ENCODE results near the gene RNF146.
"Not testable (repeated sequence)": the region's sequence is repeated elsewhere in the genome, so short reads cannot be mapped to it uniquely, and the experiment has no call there.

The RNF146 gene

DNA sequence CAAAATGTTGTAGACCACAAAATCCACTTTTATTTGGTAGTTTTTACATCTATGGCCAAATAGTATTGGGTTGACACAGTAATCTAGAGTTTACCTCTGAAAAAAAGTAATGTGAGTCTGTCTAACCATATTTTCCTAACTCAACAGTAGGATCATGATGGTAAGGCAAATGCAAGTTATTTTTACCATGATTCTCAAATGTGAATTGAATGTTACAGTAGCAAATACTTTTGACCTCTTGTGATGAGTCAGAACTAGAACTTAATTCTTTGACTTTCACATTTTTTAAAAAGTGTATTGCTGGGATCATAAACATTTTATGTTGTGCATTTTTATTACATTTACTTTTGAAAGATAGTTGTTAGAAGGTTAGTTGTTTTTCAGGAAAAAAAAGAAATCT lies 22.0 kb downstream of the RNF146 start:
- DNase-seq = no peak

DNA sequence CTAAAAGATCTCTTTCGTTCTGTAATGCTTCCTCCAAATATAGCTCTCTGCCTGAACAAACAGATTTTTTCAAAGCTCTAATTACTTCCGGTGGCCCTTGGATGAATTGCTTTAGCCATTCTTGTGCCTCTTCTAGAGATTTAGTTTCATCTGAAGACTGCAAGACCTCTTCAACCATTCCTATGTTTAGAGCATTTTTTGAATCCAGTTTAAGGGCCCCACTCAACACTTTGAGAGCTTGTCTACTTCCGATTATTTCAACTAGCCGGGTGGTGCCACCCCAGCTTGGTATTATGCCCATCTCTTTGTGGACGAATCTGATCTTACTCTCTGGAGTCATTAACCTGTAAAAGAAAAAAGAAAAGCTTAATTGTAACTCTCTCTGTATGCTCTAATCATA lies 23.3 kb downstream of the RNF146 start:
- DNase-seq = peak; percentile 73

DNA sequence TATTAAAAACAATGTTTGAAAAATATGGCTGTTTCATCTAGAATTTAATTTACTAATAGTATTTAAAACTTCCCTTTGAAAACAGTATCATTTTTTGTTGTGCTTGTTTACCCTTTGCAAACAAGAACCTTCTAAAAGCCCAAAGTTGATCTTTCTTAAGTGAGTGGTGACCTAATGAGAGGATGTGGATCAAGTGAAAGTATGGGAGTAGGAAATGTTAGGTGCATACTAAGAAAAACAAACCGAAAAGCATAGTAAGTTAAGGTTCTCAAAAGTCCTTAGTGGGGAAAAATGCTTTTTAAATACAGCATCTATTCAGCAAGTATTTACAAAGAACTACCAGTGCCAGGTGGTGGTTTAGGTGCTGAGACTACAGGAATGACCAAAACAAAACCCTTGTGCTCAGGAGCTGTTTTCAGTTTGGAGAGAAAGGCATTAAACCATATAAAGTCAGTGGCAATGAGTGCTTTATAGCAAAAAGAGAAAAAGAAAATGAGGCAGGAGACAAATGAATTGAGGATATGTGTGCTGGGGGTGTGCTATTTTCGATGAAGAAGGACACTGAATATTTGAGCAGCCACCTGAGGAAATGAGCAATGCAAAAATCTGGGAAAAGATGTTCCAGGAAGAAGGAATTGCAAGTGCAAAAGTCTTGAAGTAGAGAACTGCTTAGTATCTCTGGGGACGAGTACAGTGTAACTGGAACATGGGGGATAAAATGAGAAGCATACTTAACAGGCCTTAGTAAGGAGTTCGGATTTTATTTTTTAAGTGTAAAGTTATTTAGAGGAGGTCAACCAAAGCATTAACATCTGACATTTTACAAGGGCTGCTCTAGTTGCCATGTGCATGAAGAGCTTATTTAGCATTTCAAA lies 24.0 kb downstream of the RNF146 start:
- peak; percentile 19 for DNase-seq

DNA sequence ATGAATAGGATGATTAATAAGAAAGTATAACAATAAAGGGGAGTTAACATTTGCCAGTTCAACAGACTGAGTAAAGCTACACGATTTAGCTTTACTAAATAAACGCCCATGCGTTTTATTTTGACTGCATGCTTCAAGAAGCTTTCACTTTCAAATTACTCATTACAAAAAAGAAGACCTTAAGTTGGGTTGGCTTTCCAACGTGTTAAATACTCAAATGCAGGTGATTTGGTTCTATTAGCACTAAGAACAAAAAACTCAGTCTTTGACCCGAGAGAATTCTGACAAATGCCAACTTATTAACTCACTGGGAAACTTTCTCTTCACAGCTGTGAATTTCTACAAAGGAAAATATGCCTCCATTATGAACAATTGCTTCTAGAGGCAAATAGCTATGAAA lies 24.8 kb downstream of the RNF146 start:
- no peak for DNase-seq

DNA sequence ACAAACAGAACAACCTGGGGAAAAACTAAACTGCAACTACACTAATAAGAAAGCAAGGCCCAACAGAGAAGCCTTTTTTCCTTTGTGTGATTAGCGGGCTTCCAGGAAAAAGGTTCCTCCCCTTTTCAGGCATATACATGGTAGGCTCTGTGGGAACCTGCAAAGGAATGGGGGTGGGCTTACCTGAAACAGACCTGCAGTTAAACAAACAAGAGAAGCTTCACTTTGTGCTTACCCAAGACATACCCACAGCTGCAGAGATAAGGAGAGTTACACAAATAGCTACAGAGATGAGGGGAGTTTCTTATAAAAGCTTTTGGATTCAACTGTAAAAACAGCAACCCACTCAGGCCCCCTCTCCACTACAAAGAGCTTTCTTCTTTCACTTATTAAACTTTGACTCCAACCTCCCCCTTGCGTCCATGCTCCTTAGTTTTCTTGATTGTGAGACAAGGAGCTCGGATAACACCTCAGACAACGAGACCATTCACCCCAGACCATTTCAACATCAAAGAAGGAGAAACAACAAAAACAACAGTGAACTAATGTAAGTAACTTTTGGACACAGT lies 30.9 kb downstream of the RNF146 start:
- DNase-seq = no peak

DNA sequence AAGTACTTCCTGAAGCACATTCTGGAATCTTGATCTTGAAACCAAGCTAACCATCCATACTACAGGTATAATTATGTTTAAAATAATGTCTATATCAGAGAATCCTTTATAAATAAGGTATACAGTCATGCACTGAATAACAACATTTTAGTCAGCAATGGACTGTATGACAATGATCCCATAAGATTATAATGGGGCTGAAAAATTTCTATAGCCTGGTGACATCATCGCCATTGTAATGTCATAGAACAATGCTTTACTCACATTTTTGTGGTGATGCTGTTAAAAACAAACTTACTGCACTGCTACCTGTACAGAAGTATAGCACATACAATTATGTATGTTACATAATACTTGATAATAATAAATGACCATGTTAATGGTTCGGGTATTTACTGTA lies 31.8 kb downstream of the RNF146 start:
- DNase-seq = no peak

DNA sequence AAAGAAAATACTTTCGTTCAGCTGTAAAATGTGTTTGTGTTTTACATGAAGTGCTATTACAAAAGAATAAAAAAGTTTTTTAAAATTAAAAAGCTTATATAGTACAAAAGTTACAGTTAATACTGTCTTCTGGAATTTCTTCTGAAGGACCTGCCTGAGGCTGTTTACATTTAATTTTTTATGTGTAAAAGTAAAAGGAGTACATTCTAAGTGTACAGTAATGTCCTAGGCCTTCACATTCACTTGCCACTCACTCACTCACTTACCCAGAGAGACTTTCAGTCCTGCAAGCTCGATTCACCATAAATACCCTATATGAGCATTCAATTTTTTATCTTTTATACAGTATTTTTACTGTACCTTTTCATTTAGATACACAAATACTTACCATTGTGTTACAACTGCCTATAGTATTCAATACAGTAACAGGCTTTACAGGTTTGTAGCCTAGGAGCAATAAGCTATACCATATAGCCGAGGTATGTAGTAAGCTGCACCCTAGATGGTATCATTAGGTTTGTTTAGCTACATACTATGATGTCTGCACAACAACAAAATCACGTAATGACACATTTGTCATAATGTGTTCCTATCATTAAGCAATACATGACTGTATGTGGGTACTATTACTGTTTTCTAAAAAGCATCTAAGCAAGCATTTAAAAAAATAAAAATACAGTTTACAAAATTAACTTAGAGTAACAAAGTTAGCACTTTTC lies 33.0 kb downstream of the RNF146 start:
- no peak for DNase-seq

DNA sequence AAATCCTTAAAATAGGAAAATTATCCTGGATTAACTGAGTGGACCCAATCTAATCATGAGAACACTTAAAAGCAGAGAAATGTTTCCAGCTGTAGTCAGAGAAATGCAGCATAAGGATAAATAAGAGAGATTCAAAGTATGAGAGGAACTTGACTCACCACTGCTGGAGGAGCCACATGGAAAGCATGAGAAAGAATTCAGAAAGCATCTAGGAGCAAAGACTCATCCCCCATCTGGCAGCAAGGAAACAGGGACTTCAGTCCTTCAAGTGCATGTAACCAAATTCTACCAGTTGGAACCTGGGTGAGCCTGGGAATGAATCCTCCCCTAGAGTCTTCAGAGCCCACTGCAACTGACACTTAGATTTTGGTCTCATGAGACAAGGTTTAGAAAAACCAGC lies 33.7 kb downstream of the RNF146 start:
- no peak for DNase-seq

DNA sequence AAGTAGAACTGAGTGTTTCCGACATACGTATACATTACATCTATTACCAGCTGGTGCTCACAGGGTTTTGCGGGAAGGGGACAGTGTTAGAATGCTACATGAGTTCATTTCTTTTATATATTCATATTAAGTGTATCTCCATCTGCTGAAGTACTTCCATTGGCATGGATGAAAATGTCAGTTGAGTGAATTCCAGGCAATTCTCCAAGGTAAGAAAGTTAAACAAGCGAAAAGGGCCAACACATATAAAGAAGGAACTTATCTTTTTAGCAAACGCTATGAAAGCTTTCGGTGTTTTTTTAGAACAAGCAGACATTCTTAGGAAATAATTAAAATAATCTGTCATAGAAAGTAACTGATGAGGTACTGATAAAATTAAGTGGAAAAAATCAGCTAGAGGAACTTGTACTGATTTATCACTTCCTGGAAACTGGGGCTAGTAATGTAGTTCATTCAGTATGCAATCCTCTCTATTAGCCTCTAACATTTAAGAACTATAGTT lies 34.6 kb downstream of the RNF146 start:
- DNase-seq = no peak

DNA sequence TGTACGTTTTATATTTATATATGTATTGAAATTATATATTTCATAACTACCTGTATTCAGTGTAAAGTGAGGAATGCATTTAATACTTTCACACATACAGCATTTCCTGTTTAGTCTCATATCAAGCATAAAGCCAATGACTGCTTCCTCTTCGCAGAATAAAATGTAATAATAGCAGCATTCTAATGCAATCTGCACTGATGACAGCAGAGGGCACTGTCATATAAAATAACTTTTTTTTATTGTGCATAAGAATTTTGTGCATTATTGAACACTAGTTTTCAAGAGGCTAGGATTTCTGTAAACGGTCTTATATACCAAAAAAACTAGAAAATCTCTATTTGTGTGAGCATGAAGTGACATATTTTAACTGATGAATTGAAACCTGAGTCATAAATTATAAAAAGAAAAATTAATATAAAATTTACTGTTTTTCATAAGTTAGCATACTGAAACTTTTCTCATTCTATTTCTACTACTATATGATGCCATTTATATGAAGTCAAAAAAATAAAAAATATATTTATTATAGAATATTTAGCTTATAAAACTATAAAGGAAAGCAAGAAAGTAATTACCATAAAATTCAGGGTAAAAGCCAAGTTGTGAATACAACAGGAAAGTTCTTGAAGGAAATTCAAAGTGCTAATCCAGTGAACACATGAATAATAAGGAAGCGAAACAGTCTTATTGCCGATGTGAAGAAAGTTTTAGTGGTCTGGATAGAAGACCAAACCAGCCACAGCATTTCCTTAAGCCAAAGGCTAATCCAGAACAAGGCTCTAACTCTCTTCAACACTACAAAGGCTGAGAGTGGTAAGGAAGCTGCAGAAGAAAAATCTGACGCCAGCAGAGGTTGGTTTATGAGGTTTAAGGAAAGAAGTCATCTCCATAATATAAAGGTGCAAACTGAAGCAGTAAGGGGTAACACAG lies 36.3 kb downstream of the RNF146 start:
- DNase-seq = peak; percentile 27

DNA sequence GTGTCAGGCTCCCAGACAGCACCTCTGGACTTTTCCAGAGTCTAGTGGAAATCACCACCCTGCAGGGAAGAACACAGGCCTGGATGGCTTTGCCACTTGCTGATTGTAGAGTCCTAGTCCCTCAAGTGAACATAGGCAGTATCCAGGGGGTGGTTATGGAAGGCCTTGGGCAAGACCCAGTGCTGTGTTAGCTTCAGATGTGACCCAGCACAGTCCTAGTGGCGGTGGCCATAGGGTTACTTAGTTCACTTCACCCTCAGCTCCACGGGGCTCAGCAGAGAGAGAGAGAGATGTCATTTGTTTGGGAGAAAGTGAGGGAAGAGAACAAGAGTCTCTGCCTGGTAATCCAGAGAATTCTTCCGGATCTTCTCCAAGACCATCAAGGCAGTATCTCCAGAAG lies 37.3 kb downstream of the RNF146 start:
- no peak for DNase-seq

DNA sequence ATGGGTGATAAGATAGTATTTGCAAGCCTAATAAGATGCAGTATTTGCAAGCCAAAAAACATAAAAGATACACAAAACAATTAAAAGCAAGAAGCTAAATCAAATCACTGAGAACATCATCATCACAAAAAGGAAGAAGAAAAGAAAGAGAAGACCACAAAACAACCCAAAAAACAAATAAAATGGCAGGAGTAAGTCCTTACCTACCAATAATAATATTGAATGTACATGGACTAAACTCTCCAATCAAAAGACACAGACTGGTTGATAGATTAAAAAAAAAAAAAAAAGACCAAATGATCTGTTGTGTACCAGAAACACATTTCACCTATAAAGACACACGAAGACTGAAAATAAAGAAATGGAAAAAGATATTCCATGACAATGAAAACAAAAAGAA lies 39.1 kb downstream of the RNF146 start:
- no peak for DNase-seq

DNA sequence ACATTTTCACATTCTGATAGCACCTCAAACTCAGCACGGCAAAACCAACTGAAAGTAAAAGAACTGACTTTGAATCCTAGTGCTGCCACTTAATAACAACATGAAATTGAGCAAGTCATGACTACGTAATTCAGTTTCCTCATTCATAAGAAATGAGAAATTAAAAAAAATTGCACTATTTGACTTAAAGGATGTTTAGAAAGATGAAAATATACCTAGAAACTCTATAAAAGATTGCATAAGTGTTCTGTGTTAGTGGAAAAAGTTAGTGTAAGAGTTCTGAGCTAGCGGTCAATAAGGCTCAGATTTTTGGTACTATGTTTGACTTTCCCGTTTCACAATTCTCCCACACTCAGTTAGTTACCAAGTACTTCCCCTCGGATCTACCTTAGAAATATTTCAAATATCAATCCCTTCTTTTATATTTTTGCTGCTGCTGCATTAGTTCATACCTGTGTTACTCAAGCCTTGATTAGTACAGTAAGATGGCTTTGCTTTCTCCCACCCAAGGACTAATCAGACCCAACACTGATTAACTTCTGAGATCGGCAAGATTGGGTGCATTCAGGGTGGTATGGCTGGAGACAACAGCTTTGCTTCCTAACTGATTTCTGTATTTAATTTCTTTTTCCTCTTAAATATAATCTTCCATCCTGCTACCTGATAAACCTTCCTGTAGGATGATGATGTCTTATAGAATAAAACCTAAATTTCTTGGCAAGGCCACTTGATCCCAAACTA lies 50.9 kb downstream of the RNF146 start:
- no peak for DNase-seq

DNA sequence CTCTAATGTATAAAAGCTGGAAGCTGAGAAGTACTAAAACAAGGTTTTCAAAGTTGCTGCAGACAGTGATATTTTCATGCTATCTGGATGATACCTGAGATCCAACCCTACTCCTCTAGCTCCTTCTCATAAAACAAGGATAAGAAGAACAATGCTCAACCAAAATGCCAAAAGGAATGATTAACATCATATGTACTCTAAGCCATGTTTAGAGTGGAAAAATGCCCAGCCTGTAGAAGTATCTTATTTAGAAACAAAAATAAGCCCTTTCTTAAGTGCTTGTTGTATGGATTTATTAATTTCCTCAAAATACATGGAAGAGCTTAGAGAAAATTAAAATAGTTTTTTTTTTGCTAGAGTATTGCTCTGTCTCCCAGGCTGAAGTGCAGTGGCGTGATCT lies 53.0 kb downstream of the RNF146 start:
- no peak for DNase-seq

DNA sequence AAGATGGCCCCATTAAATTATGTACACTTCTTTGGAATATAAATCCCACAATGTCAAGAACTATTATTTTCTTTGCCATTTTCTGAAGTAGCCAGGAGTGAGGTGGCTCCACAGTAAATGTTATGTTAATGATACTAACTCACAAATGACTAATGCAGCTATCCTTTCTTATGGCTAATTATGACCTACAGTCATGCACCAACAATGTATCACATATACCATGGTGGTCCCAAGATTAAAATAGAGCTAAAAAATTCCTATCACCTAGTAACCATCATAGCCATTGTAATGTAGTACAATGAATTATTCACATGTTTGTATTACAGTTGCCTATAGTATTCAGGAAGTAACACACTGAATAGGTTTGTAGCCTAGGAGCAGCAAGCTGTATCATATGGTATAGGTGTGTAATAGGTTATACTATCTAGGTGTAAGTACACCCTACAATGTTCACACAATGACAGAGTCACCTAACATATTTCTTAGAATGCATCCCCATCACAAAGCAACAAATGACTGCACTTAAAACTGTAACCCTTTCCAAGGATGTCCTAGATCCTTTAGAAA lies 61.5 kb downstream of the RNF146 start:
- no peak for DNase-seq

DNA sequence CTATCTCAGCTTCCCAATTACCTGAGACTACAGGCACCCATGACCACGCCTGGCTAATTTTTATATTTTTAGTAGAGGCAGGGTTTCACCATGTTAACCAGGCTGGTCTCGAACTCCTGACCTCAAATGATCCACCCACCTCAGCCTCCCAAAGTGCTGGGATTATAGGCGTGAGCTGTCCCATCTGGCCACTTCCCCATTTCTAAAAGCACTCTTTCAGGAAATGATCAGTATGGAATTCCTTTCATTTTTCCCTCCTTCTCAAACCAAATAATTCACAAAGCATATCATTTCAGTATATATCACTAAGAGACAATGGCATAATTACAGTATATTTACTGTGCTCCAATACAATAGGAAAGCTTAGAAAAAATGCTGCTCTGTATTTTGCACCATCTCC lies 64.6 kb downstream of the RNF146 start:
- not testable (repeated sequence) for DNase-seq

DNA sequence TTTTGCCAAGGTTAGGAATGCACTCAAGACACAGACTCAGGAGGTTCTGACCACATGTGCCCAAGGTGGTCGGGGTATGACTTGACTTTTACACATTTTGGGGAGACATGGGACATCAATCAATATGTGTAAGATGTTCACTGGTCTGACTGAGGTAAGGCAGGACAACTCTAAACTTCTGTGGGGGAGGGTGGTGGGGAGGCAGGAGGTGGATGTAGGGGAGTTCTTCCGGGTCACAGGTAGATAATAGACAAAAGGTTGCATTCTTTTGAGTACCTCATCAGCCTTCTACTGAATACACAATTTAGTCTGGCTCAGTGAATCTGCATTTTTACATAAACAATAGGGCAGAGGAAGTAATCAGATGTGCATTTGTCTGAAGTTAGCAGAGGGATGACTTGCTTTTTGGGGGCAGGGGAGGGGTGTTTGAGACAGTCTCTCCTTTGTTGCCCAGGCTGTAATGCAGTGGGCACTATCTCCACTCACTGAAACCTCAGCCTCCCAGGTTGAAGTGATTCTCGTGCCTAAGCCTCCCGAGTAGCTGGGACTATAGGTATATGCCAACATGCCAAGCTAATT lies 65.8 kb downstream of the RNF146 start:
- DNase-seq = no peak
